Adrenal gland (tissue), 5 donors: ENCODE results near the gene NRAS.

Experiments
- POLR2A ChIP-seq, 2 donors: fragments of 450-650 bp; IDR thresholded peaks; one replicate each; pipeline ENCODE4 v1.6.1; 2017; ENCODE audit warnings: antibody characterized with exemption in 2 of 2, mild to moderate bottlenecking in 2 of 2, moderate library complexity in 1 of 2
- TF ChIP-seq, protein P1 (sequence below), 6 experiments: fragments of 450-650 bp in 4 of 6; fragments of 200-600 bp in 2 of 6; sonication (generic) in 1 of 6; IDR thresholded peaks; 1 replicate in 5 of 6; 2 replicates in 1 of 6; pipeline versions ENCODE4 v1.5.1 to v1.8.0; 2016 to 2021; ENCODE audit warnings: antibody characterized with exemption in 6 of 6, mild to moderate bottlenecking in 2 of 6, moderate library complexity in 1 of 6
- donor health status: DM: no; HTN: no; CAD: no.

- TF ChIP-seq, protein P1, sequence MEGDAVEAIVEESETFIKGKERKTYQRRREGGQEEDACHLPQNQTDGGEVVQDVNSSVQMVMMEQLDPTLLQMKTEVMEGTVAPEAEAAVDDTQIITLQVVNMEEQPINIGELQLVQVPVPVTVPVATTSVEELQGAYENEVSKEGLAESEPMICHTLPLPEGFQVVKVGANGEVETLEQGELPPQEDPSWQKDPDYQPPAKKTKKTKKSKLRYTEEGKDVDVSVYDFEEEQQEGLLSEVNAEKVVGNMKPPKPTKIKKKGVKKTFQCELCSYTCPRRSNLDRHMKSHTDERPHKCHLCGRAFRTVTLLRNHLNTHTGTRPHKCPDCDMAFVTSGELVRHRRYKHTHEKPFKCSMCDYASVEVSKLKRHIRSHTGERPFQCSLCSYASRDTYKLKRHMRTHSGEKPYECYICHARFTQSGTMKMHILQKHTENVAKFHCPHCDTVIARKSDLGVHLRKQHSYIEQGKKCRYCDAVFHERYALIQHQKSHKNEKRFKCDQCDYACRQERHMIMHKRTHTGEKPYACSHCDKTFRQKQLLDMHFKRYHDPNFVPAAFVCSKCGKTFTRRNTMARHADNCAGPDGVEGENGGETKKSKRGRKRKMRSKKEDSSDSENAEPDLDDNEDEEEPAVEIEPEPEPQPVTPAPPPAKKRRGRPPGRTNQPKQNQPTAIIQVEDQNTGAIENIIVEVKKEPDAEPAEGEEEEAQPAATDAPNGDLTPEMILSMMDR (IDR thresholded peaks at IDR 0.05), result no peak
- no peak for TF ChIP-seq POLR2A (IDR thresholded peaks at IDR 0.05)
These were observed 21.8 kb downstream of the NRAS start for GRCh38 chr1:114694540-114695310.
